HG03280 (cell line): Measurements from ENCODE around the gene KCNJ2.

Experiments used
- ATAC-seq: cut with Tn5 transposase; IDR thresholded peaks from one replicate; pipeline ENCODE4 v1.9.1; 2021; ENCODE audit warnings: mild to moderate bottlenecking, moderate library complexity; ENCODE audit not compliant: unreplicated experiment

The KCNJ2 gene

DNA sequence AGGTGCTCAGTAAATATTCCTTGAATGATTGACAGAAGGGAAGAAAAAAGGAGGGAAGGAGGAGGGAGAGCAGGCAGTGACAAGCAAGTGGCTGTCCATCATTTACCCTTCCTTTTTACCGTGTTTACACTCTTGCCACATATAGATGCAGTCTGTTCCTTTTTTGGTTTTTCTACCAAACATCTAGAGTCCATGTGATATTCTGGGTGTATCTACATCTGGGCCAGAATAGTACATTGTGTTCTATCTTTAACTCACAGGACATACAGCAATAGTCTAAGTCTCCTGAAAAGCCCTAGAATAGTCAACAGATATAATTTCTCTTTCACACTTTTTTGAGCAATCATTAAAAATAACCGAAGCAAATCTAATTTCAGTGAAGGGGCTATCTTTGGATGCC is 33.5 kb downstream of the KCNJ2 start:
- no peak for ATAC-seq

DNA sequence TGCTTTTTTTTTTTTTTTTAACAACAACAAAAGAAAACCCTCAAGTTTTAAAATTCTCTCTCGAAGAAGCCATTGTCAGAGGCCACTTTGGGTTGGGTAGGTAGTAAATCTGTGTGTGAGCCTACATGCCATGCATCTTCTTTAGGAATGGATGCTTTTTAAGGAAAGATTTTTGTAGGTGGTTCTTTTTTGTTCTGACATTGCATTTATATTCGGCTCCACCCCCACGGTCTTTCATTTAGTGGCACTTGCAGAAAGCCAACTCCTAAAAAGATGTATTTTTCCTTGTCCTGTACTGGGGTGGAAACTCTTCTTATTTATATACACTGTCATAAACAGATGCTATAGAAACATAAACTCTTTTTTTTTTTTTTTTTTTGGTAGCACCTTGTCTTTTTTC is 35.1 kb downstream of the KCNJ2 start:
- no peak for ATAC-seq

DNA sequence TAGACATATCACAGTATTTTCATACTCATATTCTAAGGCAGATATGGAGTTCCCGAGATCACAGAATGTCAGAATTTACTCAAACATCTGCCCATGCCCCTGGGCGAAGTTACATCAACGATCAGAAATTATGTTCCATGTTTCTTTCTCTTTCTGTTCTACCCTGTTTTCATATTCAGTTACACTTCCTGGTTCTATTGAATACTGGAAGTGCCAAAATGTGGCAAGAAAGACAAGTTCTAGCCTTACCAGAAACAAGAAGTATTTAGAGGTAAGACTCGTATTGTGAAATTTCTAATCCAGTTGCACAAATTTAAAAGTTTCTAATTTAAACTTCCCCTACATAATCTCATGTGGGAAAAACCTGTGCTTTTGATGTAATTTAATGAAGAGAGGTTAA is 36.1 kb downstream of the KCNJ2 start:
- no peak for ATAC-seq

DNA sequence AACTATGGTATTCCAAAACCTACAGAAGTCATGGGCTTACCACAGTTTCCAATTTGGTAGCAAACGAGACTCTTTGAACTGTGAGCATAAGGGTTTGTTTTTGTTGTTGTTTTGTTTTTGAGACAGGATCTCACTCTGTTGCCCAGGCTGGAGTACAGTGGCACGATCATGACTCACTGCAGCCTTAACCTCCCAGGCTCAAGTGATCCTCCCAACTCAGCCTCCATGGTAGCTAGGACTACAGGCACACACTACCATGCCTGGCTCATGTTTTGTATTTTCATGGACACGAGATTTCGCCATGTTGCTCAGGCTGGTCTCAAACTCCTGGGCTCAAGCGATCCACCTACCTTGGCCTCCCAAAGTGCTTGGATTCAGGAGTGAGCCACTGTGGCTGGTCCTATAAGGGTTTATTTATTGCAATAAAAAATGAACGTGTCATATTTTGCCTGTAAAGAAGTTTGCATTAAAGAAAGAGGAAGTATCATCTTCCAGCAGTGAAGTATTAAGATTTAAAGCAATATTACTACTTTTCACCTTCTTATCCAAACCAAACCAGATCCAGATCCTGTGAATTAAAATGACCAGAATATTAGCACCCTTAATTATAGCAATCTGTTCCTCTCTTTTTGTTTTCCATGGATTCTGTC is 37.2 kb downstream of the KCNJ2 start:
- ATAC-seq = no peak

DNA sequence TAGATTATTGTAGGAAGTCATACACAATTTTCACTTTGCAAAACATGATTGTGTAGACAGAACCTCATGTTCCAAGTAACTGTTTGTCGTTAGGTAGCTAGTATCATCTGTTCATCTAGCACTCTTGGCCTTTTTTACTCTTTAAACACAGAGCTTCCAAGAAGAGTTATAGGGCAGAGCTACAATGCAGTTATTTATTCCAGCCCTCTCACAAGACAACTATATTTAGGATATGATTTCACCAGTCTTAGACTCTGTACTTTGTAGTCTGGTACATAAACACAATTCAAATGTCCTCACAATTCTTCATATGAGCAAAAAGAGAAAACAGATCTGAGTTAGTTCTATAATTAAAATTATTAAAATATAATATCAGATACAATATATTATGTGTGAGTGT is 37.9 kb downstream of the KCNJ2 start:
- no peak for ATAC-seq

DNA sequence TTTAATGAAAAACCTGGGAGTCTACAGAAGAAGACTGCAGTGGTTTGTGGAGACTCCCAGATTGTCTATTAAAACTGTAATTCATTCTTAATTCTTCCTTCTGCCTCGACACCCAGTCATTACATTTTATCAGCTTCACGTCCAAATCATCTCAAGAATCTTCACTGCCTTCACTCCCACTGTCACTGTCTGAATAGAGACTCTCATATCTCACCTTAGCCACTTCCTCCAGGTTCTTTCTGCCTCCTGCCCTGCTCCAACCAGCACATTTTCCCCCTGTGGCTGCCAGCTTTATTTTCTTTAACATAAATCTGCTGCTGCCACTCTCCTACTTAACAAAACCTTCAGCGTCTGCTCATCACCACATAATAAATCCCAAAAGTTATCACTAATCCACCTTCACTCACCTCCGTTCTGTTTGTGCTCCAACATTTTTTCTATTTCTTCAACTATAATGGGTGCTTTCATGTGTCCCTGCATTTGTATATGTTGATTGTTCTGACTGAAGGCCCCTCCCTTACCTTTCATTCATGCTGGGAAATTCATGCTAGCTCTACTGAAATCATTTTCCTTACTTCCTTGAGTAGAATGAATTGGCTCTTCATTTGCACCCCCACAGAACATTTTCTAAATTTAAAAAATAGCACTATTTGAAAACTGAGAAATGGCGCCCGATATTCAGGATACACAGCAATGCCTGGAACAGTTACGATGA is 38.9 kb downstream of the KCNJ2 start:
- no peak for ATAC-seq

DNA sequence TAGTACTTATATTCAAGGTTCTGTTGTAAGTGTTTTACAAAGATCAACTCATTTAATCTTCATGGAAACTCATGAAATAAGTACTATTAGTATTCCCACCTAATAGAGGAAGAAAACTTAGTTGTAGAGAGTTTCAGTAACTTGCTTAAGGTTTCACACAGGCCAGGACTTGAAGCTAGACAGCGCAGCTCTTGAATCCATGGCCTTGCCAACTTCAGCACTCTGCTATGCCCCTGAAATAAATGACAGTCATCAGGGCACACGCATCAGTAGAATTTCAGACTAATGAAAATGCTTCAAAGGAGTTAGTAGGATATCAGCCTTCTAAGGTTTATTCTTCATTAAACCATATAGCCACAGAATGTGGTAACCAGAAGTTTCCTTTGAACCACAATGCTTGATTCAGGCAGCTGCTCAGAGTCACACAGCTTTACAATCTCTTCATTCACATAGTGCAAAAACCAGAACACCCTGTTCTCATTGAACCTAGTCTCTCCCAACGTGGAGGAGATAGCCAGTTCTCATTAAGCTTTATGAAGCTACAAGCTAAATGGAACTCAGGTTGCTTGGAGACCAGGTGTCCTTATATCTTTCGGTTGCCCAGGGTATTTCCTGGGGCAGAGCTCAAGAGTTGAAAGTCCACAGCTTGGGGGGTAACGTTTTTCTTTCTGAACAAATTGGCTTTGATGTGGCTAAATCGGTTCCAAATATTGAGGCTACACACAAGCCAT is 39.7 kb downstream of the KCNJ2 start:
- ATAC-seq = no peak

DNA sequence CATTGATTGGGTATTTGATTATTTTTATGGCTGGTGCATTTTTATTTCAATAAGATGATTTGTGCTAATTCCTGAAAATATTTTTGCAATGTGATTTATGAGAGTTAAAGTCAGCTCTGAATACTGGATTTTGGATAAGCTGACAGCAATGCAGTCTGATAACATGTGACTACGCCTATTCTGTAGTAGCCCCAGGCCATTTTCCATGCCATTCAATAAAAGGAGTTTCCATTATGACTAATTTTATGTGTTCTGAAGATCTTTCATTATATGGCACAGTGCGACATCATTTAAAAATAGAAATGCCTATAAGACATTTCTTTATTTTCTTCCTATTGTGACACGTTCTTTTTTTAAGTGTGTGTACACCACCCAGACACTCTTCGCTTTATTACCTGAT is 46.3 kb downstream of the KCNJ2 start:
- ATAC-seq = no peak

DNA sequence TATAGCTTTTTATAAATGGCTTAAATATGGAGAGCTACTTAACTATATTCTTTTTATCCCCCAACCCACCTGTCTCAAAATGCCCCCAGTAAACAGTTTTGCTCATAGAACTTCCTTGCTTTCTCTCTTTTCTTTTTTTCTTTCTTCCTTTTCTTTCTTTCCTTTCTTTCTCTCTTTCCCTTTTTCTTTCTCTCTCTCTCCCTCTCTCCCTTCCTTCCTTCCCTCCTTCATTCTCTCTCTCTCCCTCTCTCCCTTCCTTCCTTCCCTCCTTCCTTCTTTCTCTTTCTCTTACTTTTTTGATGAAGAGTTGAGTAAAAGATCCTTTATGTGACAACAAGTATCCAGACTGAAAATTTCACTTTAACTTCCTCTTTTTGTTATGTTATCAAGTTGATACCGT is 48.2 kb downstream of the KCNJ2 start:
- no peak for ATAC-seq

DNA sequence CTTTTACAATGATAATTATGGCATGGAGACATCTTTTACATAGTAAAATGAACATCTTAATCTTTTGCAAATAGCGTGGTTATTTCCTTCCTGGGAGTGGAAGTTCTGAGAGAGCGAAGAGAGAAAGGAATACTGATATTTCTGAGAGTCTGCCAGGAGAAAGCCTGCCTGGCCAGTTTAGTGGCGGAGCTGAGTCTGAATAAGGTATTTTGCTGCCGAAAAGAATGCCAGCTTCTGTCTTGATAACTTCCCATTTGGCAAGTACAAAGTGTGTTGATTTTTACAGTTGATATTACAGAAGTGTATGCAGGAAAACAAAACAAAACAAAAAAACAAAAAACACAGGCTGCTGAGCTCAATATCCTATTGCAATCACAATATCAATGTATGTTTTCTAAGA is 55.9 kb downstream of the KCNJ2 start:
- no peak for ATAC-seq
